GM19193 (cell line): ENCODE measurements around the gene CEP85L.

ENCODE experiments used
- POLR2A ChIP-seq: IDR thresholded peaks from 4 replicates; pipeline ENCODE4 v1.6.1; 2011; ENCODE audit not compliant: insufficient read depth, insufficient read length; ENCODE audit errors: extremely low read depth

CEP85L gene

DNA sequence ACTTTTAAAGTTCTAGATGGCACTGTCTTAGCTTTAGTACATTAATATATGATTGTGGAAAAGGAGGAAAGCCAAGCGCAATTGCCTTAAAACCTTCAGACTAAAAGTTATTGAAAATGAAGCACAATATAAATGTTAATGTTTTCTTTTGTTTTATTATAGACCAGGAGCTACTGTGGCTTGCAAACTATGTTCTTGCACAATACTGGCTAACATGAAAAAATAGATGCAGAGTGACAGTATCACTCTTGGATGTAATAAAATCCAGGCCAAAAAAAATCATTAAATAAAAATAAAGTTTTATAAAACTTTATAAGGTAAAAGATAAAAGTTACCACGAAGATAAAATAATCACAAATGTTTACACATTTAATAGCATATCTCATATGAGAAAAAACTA is 121.6 kb downstream of the CEP85L start:
- no peak for TF ChIP-seq POLR2A

DNA sequence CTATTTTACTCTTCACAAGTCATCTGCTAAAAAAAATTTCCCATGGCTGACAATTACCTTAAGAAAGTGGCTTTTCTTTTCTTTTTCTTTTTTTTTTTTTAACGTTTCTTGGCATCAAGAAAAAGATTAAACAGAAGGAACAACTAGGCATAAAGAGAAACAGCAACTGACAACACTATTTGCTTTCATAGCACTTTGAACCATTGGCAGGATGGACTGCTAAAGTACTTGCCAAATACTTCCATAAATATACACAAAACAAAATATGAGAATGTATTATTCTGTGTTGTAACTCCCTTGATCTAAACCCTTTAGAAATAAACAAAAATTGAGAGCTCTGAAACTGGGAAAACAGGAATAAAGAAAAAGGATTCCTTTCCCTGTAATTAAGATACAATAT is 123.3 kb downstream of the CEP85L start:
- TF ChIP-seq POLR2A = no peak

DNA sequence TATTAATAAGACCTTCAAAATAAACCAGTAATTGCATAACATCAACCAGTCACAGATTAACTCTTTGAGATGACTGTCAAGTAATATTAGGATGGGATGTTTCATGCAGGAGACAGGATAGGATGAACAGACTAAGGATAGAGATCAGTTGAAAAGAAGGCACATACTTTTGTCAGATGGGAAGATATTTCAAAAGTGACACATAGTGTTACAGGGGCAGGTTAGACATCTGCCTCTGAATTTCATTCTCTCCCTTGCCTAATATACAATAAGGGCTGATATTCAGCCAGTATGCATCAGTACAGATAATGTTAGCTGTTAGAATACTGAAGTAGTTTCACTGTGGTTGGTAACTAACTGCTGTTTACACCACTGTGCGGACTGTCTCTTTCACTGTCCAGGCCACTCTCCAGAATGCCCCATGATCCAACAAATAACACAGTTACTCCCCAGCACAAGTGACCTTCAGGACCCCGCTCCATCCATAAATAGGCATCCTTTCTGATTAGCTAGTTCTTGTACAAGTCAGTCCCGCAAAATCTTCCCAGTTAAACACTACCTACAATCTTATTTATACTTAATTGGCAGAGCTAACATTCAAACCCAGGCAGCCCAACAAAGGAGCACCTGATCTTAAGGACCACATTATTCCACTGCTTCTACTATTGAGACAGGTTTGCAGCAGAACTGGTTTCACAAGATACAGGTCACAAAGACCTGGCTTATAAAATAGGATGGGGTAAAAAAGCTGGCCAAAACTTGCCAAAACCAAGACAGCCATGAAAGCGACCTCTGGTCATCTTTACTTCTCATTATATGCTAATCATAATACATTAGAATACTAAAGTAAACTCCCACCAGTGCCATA is 125.2 kb downstream of the CEP85L start:
- TF ChIP-seq POLR2A = no peak

DNA sequence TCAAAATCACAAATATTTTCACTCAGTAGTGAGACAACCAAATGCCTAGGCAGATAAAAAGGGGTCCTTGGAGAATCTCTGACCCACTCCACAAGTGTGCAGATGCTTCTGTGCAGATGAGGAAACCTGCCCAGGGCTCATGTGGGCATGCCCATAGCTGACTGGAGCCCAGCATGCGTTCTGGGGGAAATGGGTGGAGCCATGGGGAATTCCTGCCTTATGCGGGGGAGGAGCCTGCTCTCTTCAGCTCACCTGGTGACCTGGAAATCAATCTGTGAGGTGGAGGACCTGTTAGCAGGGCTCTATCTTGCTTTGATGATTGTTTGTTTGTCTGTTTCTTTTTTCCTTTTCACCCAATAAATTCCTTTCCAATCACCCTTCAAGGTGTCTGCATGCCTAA is 126.7 kb downstream of the CEP85L start:
- TF ChIP-seq POLR2A = no peak

DNA sequence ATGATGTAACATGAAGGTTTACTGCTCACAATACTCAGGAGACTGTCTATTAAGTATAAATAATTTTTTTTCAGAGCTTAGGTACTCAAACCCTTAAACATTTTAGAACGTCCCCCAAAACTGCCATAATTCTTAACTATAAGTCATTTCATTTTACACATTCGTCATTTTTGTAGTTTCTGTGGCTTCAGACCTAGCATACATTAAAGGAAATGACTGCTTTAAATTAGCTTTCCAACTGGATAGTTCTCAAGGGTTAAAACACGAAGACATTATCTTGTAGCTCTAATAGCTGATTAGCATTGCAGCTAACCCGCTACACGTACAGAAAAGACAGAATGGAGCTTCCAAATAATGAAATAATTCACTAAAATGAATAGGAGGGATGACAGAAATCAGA is 128.2 kb downstream of the CEP85L start:
- TF ChIP-seq POLR2A = no peak

DNA sequence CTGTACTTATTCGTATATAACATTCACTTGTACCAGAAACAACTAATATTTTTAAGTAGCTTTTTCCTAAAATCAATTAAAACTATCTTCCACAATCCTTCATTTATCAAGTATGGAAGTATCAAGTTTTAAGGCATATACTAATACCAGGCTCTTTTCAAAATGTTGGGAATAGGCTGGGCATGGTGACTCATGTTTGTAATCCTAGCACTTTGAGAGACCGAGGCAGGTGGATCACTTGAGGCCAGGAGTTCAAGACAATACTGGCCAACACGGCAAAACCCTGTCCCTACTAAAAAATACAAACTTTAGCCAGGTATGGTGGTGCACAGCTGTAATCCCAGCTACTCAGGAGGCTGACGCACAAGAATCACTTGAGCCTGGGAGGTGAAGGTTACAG is 129.0 kb downstream of the CEP85L start:
- no peak for TF ChIP-seq POLR2A

DNA sequence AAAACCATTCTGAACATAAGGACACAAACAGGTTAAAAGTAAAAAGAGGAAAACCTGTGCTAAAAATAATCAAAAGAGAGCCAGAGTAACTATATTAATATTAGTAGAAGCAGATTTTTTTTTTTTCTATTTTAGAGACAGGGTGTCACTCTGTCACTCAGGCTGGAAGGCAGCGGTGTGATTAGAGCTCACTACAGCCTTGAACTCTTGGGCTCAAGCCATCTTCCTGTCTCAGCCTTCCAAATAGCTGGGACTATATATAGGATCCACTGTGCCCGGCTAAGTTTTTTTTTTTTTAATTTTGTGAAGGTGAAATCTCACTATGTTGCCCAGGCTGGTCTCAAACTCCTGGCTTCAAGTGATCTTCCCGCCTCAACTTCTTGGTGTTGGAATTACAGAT is 136.7 kb downstream of the CEP85L start:
- TF ChIP-seq POLR2A = no peak

DNA sequence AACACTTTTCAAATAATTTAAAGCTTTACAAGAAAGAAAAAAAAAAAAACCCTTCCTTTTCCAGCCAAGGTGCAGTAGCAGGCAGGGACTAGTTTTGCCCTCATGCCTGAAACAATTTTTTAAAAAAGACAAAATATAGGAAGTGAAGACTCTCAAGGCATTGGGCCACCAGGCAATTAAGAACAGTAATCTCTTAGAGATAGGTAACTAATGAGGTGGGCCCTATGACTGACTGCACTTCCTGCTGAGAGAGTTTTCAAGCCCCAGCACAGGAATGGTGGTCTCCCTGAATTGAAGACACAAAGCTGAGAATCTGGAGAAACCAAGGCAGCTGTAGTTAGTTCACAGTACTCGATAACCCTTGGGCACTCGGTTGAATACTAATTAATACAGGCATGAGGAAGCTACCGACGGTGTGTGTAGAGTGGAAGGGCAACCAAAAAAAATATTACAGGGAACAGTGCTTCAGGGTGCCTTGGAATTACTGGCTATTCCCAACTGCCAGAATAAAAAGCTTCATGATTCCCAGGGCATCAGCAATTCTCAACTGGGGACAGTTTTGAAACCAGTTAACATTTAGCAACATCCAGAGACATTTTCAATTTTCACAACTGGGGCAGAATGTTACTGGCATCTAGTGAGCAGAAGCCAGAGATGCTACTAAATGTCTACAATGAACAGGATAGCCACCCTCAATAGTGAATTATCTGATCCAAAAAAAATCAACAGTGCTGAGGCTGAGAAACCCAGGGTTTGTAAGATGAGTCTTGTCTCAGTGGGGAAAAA is 139.3 kb downstream of the CEP85L start:
- TF ChIP-seq POLR2A = no peak

DNA sequence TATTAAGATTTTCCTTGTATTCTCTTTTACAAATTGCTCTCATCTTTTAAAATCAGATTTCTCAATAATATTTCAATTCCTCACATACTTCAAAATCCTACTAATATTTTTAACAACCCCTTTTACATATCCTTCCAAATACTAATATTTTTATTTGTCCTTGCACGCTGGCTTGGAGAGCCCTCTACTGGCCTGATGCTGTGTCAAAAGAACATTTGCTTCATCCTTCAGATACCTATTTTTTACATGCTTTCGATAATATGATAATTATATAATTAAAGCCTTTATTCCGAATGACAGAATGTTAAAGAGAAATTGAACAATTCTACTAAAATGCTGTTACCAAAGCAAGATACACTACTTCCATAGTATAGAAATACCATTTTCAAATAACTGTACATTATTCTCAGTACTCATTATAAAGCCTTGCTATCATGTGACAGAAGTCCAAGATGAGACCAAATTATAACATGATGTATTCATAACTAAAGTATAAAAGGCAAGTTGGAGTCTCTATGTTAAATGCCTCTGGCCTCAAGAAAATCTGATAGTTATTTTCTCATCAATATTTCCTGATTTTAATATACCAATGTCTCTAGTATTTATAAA is 142.3 kb downstream of the CEP85L start:
- no peak for TF ChIP-seq POLR2A

DNA sequence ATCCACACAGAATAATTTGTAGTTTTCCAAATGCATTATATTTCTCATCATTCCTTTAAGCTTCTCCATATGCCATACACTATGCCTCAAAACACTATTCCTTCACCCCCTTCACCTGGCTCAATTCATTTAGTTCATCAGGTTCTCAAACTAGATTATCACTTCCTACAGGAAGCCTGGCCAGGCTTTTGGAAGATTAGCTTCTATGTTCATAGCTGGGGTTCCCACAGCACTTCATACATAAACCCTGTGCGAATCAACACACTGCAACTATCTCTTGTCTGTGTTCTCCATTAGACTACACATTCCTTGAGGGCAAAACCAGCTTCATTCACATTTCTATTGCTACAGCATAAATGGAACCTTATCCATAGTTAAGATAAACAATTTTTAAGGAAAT is 143.8 kb downstream of the CEP85L start:
- no peak for TF ChIP-seq POLR2A

DNA sequence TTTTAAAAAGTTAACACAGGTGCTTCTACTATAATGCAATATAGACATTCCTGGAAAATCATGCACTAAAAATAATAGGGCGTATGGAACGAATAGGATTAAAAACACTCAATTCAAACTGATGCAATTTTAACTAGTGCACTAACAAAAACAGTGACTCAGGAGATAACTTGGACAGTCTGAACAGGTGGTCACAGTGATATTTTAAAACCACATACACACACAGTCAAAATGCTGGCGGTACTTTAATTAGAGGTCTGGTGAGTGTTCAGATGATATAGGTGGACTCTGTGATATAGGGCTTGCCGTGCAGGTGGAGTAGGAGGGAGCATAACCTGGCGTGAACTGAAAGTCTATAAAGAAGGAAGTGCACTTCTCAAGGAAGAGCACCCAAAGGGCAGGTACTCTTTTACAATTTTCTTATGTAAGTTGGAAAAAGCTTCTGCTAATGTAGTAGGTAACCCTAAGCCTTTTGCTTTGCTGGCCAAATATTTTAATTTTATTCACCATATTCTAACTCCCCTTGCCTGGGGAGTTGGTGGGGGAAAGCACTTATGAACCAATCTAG is 145.2 kb downstream of the CEP85L start:
- TF ChIP-seq POLR2A = no peak

DNA sequence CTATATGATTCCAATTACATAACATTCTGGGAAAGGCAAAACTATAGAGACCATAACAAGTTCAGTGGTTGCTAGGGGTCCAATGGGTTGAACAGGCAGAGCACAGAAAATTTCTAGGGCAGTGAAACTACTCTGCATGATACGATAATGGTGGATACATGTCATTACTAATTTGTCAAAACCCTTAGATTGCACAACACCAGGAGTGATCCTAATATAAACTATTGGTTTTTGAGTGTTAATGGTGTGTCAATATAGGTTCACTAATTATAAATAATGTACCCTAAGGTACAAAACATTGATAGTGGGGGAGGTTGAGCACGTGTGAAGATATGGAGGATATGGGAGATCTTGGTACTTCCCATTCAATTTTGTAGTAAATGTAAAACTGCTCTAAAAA is 145.7 kb downstream of the CEP85L start:
- TF ChIP-seq POLR2A = no peak

DNA sequence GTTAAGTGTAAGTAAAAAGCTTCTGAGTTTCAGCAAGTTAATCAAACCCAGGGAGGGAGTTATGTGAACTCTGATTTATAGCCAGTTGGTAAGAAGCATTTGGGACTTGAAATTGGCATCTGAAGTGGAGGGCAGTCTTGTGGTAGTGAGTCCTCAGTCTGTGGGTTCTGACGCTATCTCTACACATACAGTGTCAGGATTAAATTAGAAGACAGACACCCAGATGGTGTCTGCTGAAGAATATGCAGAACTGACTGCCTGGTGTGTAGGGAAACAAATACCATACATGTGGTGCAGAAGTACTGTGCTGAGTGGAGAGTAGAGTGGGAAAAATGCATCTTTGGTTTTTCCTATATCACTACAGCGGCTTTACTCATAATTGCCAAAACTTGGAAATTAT is 146.8 kb downstream of the CEP85L start:
- TF ChIP-seq POLR2A = no peak

DNA sequence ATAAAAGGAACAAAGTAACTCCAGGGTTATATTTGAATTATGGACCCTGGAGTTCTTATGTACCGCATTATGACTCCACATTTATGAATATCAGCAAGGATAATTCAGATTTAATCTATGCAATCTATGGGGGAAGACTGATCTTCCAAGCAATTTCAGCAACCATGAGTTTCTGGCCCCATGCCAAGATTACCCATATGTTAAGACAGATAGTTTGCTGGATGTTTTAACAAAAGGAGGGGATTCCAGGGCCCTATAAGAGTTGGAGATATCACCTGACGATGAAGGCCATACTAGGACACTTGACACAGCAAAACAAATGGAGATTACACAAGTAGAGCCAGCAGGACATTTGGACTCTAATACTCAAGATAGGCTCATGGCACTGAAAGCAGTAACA is 149.2 kb downstream of the CEP85L start:
- no peak for TF ChIP-seq POLR2A

DNA sequence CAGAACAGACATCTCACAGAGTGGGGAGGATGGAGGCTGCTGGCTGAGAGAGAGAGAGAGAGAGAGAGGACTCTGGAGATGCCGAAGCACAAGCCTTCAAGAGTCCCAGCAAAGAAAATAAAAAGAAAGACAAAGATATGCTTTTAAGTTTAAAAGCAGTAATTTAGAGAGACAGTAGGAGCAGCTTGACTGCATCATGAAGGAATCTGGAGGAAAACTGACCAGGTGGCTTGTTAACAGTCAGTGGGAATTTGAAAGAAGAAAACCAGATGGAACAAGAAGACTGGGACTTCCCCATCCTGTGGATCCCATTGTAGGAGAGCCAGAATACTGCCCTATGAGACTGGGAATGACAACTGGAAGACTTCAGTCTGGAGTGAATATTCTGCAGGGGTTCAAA is 149.6 kb downstream of the CEP85L start:
- TF ChIP-seq POLR2A = no peak

DNA sequence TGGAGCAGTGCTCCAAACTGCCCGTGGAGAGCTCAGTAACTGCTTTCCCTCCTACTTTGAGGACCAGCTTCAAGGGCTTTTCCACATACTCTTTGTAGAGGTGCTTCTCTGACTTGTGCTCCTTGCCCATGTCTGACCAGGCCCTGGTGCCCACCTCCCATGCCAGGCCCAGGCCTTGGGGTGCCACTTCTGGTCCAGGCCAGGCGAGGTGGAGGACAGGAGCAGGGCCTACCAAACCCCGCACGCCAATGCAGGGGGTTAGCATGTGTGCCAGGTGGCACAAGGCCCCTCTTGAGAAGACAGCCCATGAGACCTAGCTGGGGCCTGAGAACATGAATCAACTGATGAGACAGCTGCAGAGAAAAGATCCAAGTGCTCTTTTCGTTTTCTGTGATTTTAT is 150.3 kb downstream of the CEP85L start:
- TF ChIP-seq POLR2A = no peak
